Activated naive CD4-positive, alpha-beta T cell treated with Interleukin-2 at 50 U/mL for 16 hours (primary cell): ENCODE results near the gene NFATC2.
A peak's percentile ranks its signal among the peaks of the same experiment; 100 is the strongest.
"Not testable (repeated sequence)": the region's sequence is repeated elsewhere in the genome, so short reads cannot be mapped to it uniquely, and the experiment has no call there.

ENCODE experiments used
- DNase-seq: peaks from one replicate; pipeline ENCODE4 v3.0.0-alpha.2; 2020

The NFATC2 gene

GRCh38 chr20:51566594-51566993 is 24.1 kb upstream of the NFATC2 start:
- no peak for DNase-seq

GRCh38 chr20:51565298-51566144 is 23.0 kb upstream of the NFATC2 start:
- DNase-seq: no peak

GRCh38 chr20:51563486-51564332 is 21.2 kb upstream of the NFATC2 start:
- DNase-seq: peak; percentile 33

DNA sequence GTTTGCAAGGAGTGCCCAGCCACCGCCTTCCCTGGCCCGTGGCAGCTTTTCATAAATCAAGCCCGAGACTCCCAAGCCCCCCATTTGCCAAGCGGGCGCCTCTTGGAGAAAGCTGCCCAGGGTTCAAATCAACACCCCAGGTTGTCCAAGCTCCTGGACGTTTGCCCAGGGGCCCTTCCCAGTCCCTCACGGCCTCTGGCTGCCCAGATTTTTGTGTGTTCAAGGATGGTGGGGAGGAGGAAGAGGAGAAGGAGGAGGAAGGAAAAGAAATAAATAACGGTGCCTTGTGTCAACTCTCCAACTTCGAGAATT is 20.6 kb upstream of the NFATC2 start:
- no peak for DNase-seq

DNA sequence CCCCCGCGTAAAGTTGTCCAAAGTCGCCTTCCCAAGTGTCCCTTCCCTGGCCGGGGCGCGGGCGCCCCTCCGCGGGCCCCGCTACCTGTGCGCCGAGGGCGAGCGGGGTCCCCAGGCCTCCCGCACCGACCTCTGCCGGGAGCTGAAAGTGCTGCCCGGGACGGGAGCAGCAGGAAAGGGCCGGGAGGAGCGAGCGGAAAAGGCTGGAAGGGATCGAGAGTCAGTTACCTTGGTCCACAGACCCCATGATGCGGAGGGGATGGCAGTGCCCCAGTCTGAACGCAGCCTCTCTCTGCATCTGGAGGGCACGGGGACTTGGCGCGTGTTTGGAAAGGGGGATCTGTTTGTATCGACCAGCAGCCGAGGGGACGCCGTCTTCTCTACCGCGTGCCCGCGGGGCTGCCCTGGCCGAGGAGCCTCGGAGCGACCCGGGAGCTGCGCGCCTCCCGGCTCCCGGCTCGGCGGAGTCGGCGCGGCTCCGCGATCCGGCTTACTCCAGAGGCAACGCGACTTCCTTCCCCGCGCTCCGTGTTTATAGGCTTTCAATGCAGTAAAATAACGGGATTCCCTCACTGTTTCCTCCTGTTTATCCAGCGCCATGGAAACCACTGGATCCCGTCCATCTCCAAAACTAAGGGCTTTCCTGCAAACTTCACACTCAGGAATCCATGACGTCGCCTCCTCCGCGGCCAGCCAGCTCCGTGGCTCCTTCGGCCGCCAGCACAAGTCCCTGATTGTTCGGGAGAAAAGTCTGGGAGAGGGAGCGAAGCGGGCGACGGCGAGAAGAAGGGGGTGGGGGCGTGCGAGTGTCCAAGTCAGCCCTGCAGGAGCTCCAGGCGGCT is 20.0 kb upstream of the NFATC2 start:
- peak; percentile 19 for DNase-seq

DNA sequence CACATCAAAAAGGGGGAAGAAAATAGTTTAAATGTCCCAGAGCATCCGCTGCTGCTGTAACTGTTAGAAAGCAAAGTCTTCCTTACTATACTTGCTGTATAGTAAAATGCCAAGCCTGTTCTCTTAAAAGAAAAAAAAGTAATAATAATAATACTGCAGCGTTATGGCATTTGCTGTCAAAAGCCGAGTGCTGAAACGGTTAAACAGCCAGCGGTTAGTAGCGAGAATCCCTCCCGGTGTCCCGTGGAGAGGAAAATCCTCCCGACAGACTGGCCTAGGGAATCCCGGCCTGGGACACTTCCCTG is 19.5 kb upstream of the NFATC2 start:
- no peak for DNase-seq

DNA sequence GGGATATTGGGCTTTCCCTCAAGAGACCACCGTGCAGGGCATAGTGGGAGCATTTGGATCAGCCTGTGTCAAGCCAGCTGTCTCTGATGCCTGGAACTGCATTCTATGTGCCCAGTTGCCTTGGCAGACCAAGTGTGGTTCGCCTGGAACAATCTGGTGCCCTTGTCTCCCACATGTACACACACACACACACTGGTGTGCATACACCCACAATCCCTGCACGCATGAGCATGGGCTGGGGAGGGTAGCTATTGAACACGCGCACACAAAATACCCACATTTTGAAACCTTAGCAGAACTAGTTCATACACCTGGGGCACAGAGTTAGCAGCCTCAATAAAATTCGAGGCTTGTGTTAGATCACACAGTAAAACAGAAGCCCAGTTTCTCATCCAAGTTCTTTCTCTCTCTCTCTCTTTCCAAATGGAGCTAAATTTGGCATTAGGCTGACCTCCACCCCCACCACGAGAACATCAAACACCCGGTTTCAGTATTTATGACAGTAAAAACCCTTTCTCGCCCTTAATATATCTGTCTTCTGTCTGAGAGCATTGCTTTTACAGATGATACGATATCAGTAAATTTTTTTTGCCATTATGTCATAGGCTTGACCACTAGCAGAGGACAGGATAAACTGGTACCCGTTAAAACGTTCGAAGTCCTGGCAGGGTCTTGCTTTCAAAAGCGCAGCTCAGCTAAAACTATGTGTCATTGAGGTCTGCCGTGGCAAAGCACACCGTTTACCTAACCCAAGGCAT is 18.2 kb upstream of the NFATC2 start:
- no peak for DNase-seq

DNA sequence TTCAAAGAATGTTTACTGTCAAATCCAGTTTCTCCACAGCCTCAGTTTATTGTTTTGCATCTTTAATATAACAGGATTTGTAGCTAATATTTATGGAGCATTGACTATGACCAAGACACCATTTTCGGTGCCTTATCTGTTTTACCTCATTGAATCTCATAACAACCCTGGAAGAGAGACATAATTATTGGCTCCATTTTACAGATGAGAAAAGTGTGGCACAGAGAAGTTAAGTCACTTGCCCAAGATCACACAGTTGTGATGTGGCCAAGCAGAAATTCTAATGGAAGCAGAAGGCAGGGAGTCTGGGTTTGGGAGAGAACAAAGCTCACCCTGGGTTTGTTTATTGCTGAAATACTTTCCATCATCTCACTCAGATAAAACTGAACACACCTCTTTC is 17.5 kb upstream of the NFATC2 start:
- DNase-seq: no peak

- DNase-seq: no peak
Measured at GRCh38 chr20:51554538-51555165, 12.1 kb upstream of the NFATC2 start.

GRCh38 chr20:51553897-51554486 is 11.5 kb upstream of the NFATC2 start:
- no peak for DNase-seq

DNA sequence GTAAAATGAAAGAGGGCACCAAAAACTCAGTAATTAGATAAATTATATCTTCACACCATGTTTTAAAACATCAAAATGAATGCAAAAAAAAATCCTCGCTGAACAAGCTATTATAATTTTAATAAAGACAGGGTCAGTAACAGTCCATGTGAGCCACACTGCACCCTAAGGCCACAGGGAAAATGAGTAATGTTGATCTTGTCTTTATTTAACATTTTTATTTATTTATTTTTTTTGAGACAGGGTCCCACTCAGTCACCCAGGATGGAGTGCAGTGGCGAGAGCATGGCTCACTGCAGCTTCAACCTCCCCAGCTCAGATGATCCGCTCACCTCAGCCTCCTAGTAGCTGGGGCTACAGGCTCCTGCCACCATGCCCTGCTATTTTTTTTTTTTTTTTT is 8.7 kb upstream of the NFATC2 start:
- no peak for DNase-seq

GRCh38 chr20:51549474-51549873 is 7.0 kb upstream of the NFATC2 start:
- no peak for DNase-seq

DNA sequence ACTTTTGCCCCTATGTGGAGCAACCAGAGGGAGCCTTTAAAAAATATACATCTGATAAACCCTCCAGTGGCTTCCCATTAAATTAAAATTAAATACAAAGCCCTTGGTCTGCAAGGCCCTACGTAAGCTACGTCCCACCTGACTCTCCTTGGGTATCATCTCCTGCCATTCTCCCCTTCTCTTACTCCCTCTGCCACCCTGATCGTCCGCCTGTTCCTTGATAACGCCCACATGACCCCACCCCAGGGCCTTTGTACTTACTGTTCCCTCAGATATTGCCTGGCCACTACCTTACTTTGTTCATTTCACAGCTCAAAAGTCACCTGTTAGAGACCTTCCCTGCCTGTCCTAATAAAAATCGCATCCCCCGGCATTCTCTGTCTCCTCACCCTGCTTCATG is 5.4 kb upstream of the NFATC2 start:
- no peak for DNase-seq

DNA sequence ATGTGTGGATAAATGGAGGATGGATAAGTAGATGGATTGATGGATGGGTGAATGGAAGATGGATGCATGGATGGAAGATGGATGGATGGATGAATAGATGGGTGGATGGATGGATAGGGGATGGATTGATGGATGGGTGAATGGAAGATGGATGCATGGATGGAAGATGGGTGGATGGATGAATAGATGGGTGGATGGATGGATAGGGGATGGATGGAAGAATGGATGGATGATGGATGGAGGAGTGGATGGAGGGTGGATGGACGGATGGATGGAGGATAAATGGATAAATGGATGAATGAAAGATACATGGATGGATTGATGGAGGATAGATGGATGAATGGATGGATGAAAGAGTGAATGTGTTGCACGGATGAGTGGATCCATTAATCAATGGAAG is 3.0 kb upstream of the NFATC2 start:
- no peak for DNase-seq

GRCh38 chr20:51543422-51543788 is 886 bp upstream of the NFATC2 start:
- DNase-seq: no peak

- peak; percentile 64 for DNase-seq
Measured at GRCh38 chr20:51542033-51542570, 417 bp downstream of the NFATC2 start.

GRCh38 chr20:51541189-51542032 is 1.1 kb downstream of the NFATC2 start:
- peak; percentile 87 for DNase-seq

DNA sequence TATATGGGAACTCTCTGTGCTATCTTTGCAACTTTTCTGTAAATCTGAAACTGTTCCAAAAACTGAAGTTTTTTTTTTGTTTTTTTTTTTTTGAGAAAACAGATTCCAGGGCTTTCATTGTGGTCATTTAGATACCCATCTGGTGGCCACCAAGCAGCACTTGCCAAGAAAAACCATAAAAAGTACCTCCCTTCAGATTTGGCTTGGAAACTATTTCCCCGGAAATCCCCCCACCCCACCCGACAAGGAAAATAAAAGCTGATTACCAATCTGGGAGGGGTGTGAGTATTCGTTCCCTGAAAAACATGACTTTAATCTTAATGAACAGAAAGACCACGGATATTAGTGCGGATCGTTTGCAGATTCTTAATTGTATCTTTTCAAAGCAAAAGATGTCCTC is 1.9 kb downstream of the NFATC2 start:
- no peak for DNase-seq

- DNase-seq: not testable (repeated sequence)
Measured at GRCh38 chr20:51540074-51540473, 2.4 kb downstream of the NFATC2 start.
